H1 (cell line): ENCODE data around the gene THG1L. TPM values are rescaled to one million over a fixed set of nuclear protein-coding genes. Genes with fewer than 3 reads are reported as not detected.

Experiments used
- ASH2L ChIP-seq: fragments of 200-600, 300-600 bp; sonication (generic); IDR thresholded peaks from one replicate; pipeline ENCODE4 v1.7.1; 2017; ENCODE audit warnings: low read length
- E2F6 ChIP-seq: IDR thresholded peaks from 2 replicates; pipeline ENCODE4 v1.6.1; 2012; ENCODE audit warnings: inconsistent platforms
- NANOG ChIP-seq: IDR thresholded peaks from 2 replicates; pipeline ENCODE4 v1.6.1; 2011; ENCODE audit warnings: low read length, low read depth, mild to moderate bottlenecking, inconsistent platforms; ENCODE audit not compliant: insufficient read depth, poor library complexity, severe bottlenecking
- RAD21 ChIP-seq, 2 experiments: IDR thresholded peaks in 1 of 2; conservative IDR thresholded peaks in 1 of 2; 2 replicates each; pipeline ENCODE4 v1.6.1; 2011; ENCODE audit warnings: low read depth in 2 of 2, low read length in 2 of 2, improper control_type of control experiment in 1 of 2, inconsistent platforms in 1 of 2, mild to moderate bottlenecking in 1 of 2, moderate library complexity in 1 of 2
- RBBP5 ChIP-seq: IDR thresholded peaks from 2 replicates; pipeline ENCODE4 v1.7.1; 2012; ENCODE audit warnings: low read depth, mild to moderate bottlenecking, inconsistent platforms, low read length, moderate library complexity, borderline replicate concordance
- RNF2 ChIP-seq: fragments of 200-900, 300-1000 bp; sonication (generic); IDR thresholded peaks from 2 replicates; pipeline ENCODE4 v1.7.1; 2016; ENCODE audit warnings: borderline replicate concordance, low read depth, mild to moderate bottlenecking, antibody characterized with exemption, low read length; ENCODE audit not compliant: poor library complexity, severe bottlenecking; ENCODE audit errors: missing control alignments
- USF2 ChIP-seq: IDR thresholded peaks from 2 replicates; pipeline ENCODE4 v1.6.1; 2011; ENCODE audit warnings: low read length, improper control_type of control experiment
- polyA plus RNA-seq, 7 experiments: library from polyadenylated mRNA; depleted of rRNA in 3 of 7; stranded (reverse) in 5 of 7; unstranded in 2 of 7; fragments of >200 nt in 5 of 7; fragments of 200-250 nt in 2 of 7; gene quantifications; 1 replicate in 5 of 7; 2 replicates in 1 of 7; 4 replicates in 1 of 7; pipeline versions ENCODE4 v1.2.1 to v1.2.3, GENCODE V29; 2011 to 2013; ENCODE audit warnings: missing spikeins in 2 of 7, mixed read lengths in 2 of 7
- total RNA-seq: library from RNA; stranded (reverse); fragmentation: NEBNext Ultra II Directional; extraction: Animal tissue kit (Norgen Biotek cat#: 25700); gene quantifications from 2 replicates; pipeline ENCODE4 v1.2.1, GENCODE V29; 2021

THG1L gene
- total and polyA plus RNA-seq, 2 of the 8 experiments (the other 6 are each of a cell fraction or from before 2014, with no cell fraction given): 8.1 to 12.4 TPM

- TF ChIP-seq RAD21 (IDR thresholded peaks at IDR 0.05 in 1 of 2, conservative IDR thresholded peaks at IDR 0.05 in 1 of 2; ENCODE audit: low read depth in 2 of 2, low read length in 2 of 2) (no peak), NANOG (no peak), E2F6 (no peak), RBBP5 (no peak), RNF2 (no peak), USF2 (no peak), ASH2L (no peak)
Measured at GRCh38 chr5:157750320-157750719, 19.1 kb downstream of the THG1L start (continued).
